SW480 (cell line): Measurements from ENCODE around the gene ELMOD3.
"Not testable (repeated sequence)": the region's sequence is repeated elsewhere in the genome, so short reads cannot be mapped to it uniquely, and the experiment has no call there.

Experiments used
- DNase-seq: peaks from one replicate; pipeline ENCODE4 v3.0.0-alpha.2; 2016; ENCODE audit warnings: low spot score

ELMOD3 gene

DNA sequence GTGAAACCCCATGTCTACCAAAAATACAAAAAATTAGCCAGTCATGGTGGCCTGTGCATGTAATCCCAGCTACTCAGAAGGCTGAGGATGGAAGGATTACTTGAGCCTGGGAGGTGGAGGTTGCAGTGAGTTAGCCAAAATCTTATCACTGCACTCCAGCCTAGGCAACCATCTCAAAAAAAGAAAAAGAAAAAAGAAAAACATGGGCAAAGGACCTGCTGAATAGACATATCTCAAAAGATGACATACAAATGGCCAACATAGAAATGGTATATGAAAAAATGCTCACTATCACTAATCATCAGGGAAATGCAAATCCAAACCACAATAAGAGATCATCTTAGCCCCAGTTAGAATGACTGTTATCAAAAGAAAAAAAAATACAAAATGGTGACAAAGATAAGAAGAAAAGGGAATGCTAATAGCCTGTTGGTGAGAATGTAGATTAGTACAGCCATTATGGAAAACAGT lies 25.4 kb upstream of the ELMOD3 start:
- no peak for DNase-seq

DNA sequence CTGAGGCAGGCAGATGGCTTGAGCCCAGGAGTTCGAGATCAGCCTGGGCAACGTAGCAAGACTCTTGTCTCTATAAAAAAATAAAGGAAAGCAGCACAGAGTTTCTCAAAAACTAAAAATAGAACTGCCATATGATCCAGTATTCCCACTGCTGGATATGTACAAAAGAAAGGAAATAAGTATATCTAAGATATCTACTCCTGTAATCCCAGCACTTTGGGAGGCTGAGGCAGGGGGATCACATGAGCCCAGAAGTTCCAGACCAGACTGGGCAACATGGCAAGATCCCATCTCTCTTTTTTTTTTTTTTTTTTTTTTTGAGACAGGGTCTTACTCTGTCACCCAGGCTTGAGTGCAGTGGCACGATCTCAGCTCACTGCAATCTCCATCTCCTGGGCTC lies 24.9 kb upstream of the ELMOD3 start:
- not testable (repeated sequence) for DNase-seq

DNA sequence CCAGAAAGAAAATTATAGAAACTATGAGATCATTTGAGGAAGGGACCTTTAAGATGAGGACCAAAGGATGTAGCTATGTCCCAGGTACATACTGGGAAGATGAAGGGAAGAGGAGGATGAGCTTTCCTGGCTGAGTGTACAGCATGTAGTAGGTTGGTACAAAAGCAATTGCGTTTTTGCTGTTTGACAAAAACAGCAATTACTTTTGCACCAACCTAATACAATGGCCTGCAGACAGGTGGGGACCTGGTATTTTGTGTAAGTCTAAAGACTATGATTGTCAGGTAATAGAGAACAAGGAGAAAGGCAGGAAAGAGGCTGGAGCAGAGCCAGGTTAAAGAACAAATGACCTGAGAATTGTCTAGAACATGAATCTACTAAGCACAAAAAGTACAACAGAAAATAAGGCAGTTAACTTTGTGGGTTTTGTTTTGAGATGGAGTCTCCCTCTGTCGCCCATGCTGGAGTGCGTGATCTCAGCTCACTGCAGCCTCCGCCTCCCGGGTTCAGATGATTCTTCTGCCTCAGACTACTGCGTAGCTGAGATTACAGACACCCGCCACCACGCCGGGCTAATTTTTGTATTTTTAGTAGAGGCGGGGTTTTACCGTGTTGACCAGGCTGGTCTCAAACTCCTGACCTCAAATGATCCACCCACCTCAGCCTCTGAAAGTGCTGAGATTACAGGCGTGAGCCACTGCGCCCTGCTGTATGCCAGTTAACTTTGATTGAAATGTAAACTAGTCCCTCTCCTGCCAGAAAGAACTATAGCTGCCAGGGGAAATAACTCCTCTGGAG lies 23.5 kb upstream of the ELMOD3 start:
- no peak for DNase-seq

DNA sequence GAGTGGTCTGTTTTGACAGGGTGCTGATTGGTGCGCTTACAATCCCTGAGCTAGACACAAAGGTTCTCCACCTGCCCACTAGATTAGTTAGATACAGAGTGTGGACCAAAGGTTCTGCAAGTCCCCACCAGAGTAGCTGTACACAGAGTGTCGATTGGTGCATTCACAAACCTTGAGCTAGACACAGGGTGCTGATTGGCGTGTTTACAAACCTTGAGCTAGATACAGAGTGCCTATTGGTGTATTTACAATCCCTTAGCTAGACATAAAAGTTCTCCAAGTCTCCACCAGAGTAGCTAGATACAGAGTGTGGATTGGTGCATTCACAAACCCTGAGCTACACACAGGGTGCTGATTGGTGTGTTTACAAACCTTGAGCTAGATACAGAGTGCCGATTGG lies 20.7 kb upstream of the ELMOD3 start:
- not testable (repeated sequence) for DNase-seq

DNA sequence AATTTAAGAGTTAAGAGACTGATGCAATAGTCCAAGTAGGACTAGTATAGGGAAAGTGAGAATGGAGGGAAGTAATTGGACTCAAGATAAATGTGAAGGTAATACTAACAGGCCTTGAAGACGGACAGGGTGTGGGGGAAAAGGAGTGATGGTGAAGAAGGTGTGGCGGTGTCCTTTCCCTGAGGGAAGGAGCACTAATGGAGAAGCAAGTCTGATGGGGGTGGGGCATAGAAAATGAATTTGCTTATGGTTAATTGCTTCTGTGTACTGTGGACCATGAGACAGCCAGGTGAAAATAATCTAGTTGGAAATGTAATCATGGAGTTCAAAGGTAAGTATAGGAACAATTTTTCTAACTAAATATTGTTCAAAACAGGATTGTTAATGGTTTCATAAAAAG lies 19.6 kb upstream of the ELMOD3 start:
- no peak for DNase-seq

DNA sequence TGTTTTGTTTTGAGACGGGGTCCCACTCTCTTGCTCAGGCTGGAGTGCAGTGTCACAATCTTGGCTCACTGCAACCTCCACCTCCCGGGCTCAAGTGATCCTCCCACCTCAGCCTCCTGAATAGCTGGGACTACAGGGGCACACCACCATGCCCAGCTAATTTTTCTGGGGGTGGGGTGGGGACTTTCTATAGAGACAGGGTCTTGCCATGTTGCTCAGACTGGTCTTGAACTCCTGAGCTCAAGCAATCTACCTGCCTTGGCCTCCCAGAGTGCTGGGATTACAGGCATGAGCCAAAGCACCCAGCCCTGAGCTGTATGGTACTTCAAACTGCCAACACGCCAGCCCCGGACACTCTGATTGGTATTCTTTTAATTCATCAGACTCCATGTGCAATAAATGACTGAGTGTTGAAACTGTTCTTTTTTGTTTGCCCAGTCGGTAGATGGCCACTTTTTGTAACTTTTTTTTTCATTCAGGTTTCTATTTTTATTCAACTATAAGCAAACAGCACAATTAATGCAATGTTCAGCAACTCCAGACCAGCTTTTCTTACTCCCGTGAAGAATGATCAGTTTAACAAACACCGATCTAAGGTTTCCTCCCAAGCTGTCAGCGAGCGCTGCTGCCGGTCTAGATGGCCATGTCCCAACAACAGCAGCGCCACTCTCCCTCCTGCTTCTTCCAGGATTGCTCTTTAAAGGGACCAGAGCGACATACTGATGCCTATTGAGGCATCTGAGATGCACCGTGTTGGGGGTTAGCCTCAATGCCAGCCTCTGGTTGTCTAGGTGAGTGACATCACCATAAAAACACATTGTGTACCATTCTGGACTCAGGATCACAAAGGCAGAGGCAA lies 14.3 kb upstream of the ELMOD3 start:
- no peak for DNase-seq

DNA sequence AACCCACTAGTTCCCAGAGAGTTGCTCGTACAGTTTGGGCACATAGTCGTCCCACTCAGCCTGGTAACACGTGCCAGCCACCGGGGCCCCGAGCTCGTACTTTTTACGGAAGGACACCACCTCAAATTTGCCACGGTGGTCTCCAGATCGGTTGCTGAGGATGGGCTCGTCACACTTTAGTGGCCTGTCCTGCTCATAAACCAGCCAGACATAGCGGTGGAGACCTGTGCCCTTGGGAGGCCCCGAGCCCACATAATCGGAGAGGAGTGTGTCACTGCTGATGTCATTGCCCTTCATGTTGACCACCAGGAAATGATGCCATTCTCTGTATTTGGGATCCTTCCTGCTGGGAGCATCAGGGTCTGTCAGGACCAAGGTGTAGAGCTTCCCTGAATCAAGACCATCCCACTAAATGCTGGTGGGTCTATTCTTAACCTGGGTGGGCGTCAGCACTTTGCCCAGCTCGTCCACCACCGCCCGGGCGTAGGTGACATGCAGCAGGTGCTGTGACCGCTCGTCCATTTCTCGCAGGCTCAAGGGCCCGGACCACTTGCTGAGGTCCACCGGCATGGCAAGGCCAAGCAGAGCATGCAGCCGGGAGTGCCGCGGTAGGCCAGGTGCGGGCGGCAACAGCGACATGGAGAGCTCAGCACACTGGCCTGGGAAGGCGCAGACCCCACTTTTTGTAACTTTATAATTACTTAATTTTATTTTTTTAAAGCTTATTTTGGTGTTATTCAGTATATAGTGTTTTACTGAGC lies 13.1 kb upstream of the ELMOD3 start:
- DNase-seq, result no peak

DNA sequence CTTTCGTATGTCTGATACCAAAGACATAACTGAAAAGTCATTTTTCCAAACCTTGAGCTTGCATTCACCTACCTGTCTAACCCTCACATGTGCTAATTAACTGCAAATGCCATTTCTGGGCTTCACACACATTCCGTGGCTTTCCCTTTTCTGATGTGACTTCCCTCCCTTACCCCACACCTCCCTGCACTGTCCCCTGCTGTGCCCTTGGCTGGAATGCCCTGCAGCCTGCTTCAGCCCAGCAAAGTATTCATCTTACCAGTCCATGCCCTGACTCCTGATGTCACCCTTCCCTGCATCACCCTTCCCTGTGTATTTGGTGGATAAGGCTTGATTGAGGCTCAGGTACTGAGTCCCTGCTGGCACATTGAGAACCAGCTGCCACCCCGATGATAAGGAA lies 12.4 kb upstream of the ELMOD3 start:
- DNase-seq, result no peak

DNA sequence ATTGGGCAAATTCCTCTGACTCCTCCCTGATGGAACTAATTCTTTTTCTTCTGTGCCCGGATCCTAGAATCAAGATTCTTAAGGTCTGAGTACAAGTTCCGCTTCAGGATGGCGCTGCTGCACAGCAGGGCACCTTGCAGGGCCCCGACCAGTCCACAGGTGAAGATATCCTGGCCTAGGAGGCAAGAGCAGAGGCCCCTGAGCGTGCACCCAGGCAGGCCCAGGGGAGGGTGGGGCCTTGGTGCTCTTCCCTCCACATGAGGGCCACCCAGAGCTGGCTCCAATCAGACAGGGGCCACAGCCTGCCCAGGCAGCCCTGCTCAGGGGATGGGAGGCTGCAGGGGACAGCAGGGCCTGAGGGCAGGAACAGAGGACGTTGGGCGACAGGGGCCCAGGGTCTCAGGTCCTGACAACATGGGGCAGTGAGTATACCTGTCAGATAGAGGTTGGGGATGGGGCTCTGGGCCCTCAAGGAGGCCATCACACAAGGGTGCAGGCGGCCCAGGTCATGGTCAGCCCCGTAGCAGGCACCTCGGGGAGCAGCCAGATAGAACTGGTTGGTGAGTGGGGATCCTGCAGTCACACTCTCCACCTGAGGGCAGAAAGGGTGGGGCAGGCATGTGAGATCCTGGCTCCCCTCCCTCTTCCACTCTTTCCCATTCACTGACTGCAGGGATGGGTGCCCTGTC lies 11.2 kb upstream of the ELMOD3 start:
- DNase-seq, result not testable (repeated sequence)

DNA sequence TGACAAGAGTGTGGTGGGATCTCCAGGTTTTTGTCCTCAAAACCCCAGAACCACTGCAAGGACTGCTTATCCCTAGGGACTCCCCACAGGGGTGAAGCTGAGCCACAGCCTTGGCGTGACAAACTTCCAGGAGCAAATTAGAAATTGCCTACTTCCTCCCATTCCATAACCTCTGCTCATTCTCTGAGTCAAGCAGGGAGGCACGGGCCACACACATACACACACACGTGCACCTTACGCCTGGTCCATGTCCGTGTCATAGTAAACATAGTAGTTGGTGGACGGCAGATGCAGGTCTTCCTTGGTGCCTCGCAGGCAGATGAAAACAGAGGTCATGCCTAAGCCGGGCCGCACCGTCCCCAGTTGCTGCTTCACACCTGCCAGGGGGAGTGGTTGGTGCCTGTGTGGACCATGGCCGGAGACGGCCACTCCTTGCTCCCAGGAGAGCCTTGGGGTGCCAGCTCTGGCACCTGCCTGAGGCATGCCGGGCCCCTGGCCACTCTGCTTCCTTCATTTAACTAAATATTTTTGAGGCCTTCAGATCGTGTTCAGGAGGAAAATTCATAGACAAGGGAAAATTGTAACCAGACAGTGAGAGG lies 10.1 kb upstream of the ELMOD3 start:
- DNase-seq, result no peak

DNA sequence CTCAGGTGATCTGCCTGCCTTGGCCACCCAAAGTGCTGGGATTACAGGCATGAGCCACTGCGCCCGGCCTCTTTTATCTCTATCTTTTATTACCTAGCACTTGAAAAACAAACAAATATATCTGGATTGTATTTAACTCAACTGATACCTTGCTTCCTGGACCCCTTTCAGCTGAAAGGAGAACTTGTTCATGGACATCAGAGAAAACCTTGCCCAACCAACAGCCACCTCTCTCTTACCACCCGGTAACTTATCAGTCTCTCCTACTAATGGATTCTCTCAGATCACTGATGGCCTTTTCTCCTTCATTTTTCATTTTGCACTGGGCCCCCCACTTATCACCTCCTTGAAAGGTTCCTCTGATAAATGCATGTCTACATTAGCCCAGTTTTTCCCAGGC lies 7.0 kb upstream of the ELMOD3 start:
- no peak for DNase-seq

DNA sequence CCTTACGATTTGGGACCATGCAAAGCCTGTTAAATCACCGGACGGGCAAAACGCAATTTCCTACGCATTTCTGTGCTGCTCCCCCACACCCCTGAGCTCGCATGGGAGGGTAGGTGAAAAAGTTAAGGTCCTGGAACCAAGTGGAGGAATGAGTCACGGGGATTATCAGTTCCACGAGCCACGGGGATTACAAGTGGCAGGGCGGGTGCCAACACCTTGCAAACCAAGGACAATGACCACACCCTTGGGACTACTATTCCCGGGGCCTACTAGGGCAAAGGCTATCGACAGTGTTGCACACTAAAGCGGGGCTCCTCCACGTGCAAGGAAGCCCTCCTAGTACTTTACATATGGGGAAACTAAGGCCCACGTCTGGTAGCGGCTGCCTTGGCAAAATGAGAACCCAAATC lies 688 bp upstream of the ELMOD3 start:
- DNase-seq, result peak; percentile 58

DNA sequence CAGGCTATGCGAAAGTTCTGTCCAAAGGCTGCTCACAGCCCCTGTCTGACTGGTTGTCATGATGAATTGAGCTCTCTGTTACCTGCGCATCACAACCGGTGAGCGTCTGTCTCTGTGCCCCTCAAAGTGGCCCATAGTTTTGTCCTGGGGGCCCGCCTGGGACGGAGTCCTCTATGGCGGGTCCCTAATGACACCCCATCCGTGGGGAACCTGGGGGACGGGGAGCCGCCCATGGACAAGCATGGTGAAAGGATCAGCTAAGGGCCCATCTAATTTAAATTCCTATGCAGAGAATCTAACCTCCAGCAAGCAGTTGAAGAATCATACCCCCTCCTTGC lies 473 bp downstream of the ELMOD3 start:
- no peak for DNase-seq

DNA sequence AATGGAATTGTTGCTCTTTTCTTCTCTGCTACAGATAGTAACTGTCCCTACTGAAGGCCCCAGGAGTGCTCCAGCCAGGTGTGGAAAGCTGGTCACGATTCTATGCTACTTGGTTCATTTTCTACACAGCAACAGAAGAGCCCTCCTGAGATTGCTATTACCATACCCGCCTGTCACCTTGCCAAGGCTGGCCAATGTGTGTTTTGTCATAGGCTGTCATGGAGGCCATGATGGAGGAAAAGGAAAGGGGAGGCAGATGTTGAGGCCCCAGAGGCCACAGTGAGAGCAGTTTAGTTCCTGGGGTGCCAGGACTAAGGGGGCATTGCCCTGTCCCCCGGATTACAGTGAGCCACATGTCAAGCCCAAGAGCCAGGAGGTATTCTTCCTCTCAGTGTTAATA lies 952 bp downstream of the ELMOD3 start:
- no peak for DNase-seq

DNA sequence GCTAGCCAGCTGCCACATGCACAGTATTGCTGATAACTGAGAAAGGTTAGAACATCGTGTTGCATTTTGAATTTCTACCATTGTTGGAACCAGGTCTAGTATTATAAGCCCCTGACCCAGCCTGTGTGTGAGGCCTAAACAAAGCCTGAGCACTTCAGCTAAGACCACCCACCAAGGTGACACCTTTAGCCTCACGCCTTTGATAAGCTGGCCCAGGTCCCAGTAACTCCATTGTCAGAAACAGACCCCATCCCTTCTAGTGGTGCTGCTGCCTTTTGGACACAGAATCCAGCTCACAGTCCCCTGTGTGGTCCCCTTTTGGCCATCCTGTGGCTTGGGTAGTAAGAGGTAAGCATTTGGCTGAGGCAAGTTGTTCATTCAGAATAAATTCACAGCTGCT lies 1.6 kb downstream of the ELMOD3 start:
- DNase-seq, result no peak

DNA sequence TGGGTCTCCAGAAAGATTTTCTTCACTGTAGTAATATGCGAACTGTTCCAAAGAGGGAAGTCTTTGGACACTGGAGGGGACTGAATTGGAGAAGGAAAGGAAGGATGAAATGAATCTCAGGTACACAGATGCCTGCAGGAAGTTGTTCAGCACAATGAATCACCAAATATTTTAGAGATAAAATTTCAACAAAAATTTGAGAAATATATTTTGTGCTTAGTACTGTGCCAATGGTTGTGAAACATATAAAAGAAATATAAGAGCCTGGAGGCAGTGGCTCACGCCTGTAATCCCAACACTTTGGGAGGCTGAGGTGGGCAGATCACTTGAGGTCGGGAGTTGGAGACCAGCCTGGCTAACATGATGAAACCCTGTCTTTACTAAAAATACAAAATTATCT lies 3.2 kb downstream of the ELMOD3 start:
- DNase-seq, result no peak

DNA sequence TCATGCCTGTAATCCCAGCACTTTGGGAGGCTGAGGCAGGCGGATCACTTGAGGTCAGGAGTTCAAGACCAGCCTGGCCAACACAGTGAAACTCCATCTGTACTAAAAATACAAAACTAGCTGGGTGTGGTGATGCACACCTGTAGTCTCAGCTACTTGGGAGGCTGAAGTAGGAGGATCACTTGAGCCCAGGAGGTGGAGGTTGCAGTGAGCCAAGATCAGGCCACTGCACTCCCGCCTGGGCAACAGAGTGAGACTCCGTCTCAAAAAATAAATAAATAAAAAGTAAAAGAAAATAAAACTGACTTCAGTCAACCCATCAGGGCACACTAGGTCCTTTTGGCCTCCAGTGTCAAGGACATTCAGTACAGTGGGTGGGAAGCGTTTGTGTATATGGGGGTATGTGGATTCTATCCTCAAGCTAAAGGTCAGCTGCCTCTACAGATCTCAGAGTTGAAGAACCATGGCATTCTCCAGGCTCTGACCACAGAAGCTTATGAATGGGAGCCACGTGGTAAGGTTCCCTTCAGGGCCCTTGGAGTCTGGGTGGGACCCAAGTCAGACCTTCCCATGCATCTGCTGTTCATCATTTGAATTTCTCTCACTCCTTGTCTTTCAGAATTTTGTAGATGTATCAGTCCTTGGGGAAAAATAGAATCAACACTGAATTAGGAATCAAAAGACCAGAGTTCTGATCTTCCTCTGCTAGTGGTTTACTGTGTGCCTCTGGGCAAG lies 8.3 kb downstream of the ELMOD3 start:
- DNase-seq, result not testable (repeated sequence)

DNA sequence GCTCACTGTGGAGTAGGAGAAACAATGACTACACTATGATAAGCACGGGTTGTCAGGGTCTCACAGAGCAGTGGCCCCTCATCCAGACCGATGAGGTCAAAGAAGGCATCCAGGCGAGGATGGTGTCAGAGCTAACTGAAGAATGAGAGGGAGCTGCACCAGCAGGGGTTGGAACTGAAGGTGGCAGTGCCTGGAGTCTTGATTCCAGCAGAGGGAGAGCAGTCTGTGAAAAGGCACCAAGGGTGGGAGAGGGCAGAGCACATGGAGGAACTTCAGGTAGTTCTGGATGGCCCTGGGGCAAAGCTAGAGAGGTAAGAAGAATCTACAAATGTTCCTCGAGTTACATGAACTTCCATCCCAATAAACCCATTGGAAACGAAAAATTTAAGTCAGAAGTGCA lies 12.6 kb downstream of the ELMOD3 start:
- no peak for DNase-seq

DNA sequence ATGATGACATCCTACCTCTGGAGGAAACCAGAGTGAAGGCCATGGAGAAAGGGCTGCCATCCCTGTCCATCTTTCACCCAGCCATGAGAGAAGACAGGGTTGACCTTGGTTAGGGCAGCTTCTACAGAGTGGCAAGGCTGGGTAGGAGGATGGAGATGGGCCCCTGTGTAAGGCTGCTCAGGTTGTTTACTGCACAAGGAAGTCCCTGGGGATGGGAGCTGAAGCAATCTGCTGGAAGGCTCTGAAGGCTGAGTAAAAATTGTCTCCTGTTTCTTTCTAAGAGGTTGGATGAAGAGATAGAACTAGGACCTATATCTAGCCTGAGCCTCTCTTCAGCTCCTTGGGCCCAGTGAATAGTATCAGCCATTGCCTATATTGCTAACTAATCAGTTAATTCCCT lies 14.4 kb downstream of the ELMOD3 start:
- no peak for DNase-seq

DNA sequence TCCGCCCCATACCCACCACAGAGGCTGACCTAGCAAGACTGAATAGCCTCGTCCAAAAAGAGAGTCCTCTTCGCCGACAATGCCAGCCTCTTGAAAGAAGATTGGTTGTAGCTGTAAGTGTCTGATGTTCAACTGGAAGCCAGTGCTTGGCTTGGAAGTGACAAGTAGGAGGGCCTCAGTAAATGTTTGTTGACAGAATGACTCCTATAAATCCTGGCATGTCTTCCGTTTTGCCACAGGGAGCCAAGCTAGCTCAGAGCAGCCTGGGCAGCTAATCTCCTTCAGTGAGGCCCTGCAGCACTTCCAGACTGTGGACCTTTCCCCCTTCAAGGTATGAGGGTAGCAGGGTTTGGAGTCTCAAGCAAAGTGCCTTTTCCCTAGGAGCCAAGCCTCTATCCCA lies 14.9 kb downstream of the ELMOD3 start:
- DNase-seq, result no peak

DNA sequence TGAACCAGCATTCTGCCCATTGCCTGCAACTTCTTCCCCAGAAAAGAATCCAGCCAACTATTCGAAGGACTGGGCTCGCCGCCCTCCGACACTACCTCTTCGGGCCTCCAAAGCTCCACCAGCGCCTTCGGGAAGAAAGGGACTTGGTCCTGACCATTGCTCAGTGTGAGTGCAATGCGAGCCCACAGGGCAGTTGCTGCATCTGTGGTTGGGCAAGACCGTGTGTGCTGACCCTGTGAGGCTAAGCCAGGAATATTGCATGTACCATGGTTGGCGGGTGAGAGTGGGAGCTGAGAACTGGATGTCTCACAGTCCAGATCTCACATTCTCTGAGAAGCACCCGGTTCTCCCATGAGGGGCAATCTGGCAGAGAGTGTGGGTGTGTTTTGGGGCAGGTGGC lies 16.5 kb downstream of the ELMOD3 start:
- DNase-seq, result no peak
